ENCODE data around the gene PARVG.

DNA sequence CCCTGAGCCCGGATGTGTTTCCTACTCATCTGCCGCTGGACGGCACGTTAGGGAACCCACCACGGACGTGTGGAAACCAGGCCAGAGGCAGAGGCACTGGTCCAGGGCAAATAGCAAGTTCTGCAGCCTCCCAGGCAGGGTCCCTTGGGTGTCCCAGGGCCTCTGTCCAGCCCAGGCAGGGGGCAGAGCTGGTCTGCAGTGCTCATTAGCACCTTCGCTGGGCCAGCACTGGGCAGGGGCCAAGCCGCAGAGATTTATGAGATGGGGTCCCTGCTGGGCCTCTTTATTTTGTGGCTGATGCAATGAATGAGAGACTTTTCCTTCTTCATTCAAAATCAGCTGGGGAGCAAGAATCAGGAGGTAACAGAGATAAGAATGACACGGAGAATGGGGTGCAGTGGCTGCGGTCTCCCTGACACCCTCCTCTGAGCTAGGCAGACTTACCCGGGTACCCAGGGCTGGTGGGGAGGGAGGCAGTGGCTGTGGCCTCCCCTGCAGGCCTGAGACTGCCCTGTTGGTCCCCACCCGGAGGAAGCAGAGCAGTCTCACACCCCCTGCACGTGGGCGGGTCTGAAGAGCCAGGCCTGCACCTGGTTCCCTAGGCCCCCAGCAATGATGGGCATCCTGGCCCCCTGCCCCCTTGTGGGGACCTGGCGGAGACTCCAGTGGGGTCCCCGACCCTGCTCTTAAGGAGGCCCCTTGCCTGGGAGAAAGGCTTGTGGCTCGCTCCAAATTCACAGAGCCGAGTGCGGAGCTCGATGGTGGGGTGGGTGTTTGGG is 14.0 kb upstream of the PARVG start:
- TF ChIP-seq, protein P1, sequence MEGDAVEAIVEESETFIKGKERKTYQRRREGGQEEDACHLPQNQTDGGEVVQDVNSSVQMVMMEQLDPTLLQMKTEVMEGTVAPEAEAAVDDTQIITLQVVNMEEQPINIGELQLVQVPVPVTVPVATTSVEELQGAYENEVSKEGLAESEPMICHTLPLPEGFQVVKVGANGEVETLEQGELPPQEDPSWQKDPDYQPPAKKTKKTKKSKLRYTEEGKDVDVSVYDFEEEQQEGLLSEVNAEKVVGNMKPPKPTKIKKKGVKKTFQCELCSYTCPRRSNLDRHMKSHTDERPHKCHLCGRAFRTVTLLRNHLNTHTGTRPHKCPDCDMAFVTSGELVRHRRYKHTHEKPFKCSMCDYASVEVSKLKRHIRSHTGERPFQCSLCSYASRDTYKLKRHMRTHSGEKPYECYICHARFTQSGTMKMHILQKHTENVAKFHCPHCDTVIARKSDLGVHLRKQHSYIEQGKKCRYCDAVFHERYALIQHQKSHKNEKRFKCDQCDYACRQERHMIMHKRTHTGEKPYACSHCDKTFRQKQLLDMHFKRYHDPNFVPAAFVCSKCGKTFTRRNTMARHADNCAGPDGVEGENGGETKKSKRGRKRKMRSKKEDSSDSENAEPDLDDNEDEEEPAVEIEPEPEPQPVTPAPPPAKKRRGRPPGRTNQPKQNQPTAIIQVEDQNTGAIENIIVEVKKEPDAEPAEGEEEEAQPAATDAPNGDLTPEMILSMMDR (IDR thresholded peaks at IDR 0.05 in 4 of 5, conservative IDR thresholded peaks at IDR 0.05 in 1 of 5): no peak
- TF ChIP-seq POLR2A (IDR thresholded peaks at IDR 0.05): no peak

Measured in gastrocnemius medialis (tissue), 4 donors.